Activated CD8-positive, alpha-beta memory T cell treated with anti-CD3 and anti-CD28 coated beads for 36 hours (primary cell): Measurements from ENCODE around the gene TDRD12. TPM values are rescaled to one million over a fixed set of nuclear protein-coding genes. Genes with fewer than 3 reads are reported as not detected.

ENCODE experiments used
- CTCF ChIA-PET: fragments of 350-600 bp; sonication (Branson Sonifier 250); formaldehyde crosslinking; loops from one replicate; lab custom pipeline; 2021; ENCODE audit warnings: antibody characterized with exemption; lab: Charles Lee
- POLR2A ChIA-PET: fragments of 350-600 bp; sonication (Branson Sonifier 250); formaldehyde crosslinking; loops from one replicate; lab custom pipeline; 2021; ENCODE audit warnings: antibody characterized with exemption; lab: Charles Lee
- total RNA-seq, 2 experiments: library from RNA; stranded (reverse); gene quantifications; one replicate each; pipeline ENCODE4 v1.2.3, GENCODE V29; 2021

TDRD12 gene
- total RNA-seq, 2 experiments from 2014 or later, result not detected

- POLR2A ChIA-PET, result no interaction called here
- CTCF ChIA-PET, result no interaction called here
Measured at GRCh38 chr19:32870981-32871451, 151.4 kb downstream of the TDRD12 start.

GRCh38 chr19:32872391-32872790 lies 152.8 kb downstream of the TDRD12 start:
- CTCF ChIA-PET, result no interaction called here
- POLR2A ChIA-PET, result no interaction called here

- ChIA-PET CTCF (no interaction called here), POLR2A (no interaction called here)
Measured at GRCh38 chr19:32873247-32873959, 153.8 kb downstream of the TDRD12 start.

DNA sequence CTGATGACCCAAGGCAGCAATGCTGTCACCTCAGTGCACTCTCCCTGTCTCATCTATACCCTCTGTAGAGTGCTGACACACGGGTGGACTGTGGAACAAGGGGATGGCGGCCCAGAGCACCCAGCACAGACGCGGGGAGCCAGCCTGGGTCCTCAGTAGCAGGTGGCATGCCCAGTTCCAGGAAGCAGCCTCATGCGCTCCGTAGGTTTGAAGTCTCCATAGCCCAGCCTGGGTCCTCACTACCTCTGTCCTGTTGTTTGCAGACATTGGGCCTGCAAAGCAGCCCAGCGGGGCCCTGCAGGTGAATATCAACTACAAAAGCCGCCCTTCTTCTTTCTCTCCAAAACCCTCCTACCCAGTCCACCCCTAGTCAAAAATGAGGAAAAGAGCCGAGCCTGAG lies 155.0 kb downstream of the TDRD12 start:
- ChIA-PET POLR2A (no interaction called here), CTCF (no interaction called here)

GRCh38 chr19:32875428-32875827 lies 155.9 kb downstream of the TDRD12 start:
- ChIA-PET CTCF (no interaction called here), POLR2A (no interaction called here)

- POLR2A ChIA-PET, result no interaction called here
- CTCF ChIA-PET, result no interaction called here
Measured at GRCh38 chr19:32876236-32876918, 156.8 kb downstream of the TDRD12 start.

DNA sequence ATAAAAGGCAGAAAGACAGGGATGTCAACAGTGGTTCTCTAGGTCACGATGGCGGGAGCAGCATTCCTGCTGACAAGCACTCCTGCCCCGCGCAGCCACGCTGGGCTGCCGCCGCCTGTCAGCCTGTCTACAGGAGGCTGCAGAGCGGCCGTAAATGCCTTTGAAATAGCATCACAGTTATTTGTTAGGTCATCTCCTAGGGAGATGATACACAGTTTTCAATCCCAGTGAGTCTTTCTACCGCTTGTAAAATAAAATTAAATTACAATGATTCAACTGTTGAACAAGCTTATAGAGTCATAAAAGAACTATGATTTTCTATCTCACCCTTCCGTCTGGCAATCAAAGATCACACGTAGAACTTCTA lies 157.3 kb downstream of the TDRD12 start:
- POLR2A ChIA-PET, result no interaction called here
- CTCF ChIA-PET, result no interaction called here

Other genes with a start within 250 kb of the TDRD12 start
- 100 to 1,000 TPM; 286 to 287 TPM for gene PDCD5, start 138.6 kb upstream of the TDRD12 start, total RNA-seq
- 10 to 100 TPM; 44.8 to 47.3 TPM for gene ANKRD27, start 44.6 kb upstream of the TDRD12 start, total RNA-seq
- gene RGS9BP, start 43.9 kb upstream of the TDRD12 start, total RNA-seq, result under 1 TPM; 0.06 to 0.13 TPM
- gene NUDT19, start 27.9 kb upstream of the TDRD12 start, total RNA-seq, result 10 to 100 TPM; 19.2 to 20.0 TPM
- gene SLC7A9, start 150.0 kb downstream of the TDRD12 start, total RNA-seq, result not detected